WI38 (cell line): ENCODE results near the gene LMNA.

ENCODE experiments used
- H3K4me3 ChIP-seq: 2 replicates; pipeline ENCODE4 v1.5.1; 2011; ENCODE audit warnings: low read depth, mild to moderate bottlenecking, control low read depth, low read length
- TF ChIP-seq, protein P1 (sequence below): IDR thresholded peaks from 2 replicates; pipeline ENCODE4 v1.5.1; 2012; ENCODE audit warnings: low read depth, mild to moderate bottlenecking, control low read depth, low read length

LMNA gene

DNA sequence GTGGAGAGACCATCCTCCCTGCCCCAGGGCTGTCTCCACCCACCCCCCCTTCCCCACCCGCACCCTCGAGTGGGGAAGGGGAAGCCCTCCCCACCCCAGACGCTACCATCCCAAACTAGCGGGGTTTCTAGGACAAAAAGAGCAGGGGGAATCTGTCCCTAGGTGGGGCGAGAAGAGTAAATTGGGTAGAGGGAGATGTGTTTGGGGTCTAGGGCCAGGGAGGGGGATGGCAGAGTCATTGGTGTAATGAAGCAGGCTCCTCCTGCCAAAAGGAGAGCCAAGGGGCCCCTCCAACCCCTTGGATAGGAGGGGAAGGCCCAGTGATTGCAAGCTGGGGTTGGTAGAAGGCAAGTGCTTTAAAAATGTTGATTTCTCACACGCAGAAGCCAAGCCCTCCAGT is 42.3 kb upstream of the LMNA start:
- H3K4me3 ChIP-seq = no peak overlapping the region
- TF ChIP-seq, protein P1, sequence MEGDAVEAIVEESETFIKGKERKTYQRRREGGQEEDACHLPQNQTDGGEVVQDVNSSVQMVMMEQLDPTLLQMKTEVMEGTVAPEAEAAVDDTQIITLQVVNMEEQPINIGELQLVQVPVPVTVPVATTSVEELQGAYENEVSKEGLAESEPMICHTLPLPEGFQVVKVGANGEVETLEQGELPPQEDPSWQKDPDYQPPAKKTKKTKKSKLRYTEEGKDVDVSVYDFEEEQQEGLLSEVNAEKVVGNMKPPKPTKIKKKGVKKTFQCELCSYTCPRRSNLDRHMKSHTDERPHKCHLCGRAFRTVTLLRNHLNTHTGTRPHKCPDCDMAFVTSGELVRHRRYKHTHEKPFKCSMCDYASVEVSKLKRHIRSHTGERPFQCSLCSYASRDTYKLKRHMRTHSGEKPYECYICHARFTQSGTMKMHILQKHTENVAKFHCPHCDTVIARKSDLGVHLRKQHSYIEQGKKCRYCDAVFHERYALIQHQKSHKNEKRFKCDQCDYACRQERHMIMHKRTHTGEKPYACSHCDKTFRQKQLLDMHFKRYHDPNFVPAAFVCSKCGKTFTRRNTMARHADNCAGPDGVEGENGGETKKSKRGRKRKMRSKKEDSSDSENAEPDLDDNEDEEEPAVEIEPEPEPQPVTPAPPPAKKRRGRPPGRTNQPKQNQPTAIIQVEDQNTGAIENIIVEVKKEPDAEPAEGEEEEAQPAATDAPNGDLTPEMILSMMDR = no peak

DNA sequence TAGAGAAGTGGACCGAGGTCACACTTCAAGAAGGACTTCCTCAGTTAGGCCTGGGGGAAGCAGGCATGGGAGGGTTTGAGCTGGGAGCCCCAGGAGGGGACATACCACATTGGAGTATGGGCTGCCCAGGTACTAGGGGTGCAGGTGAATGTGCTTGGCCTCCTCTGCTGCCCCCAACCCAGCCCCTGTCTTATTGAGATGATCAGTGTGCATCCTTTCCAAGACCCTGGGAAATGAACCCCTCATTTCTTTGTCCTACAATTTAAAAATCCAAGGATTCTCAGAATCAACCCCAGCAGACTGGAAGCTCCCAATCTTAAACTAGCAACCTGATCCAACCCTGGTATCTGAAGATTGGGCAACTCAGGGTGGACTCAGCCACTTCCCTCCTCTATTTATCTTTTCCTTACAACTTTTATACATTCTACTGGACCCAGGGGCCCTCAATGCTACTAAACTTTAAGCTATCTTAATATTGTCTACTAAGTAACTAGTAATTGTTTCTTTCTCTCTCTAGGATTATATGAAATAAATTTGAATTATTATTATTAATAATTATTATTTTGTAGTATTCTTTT is 41.3 kb upstream of the LMNA start:
- H3K4me3 ChIP-seq = no peak overlapping the region
- TF ChIP-seq, protein P1 = no peak

DNA sequence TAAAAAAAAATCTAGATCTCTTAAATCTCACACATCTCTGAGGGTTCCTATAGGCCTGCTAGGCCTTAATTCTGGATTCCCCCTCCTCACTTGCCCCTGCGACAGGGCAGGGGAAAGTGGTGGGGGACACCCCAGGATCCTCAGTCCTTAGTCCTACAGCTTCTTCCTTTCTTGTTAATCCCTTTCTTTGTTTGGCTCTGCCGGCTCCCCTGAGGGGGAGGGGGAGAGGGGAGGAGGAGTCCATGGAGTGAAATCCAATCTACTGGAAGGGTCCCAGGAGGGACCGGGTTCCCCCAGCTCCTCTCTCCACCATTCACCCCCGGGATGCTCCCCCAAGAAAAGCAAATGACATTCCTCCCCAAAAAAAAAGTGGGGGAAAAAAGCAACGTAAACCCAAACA is 40.8 kb upstream of the LMNA start:
- H3K4me3 ChIP-seq = no peak overlapping the region
- TF ChIP-seq, protein P1 = no peak

DNA sequence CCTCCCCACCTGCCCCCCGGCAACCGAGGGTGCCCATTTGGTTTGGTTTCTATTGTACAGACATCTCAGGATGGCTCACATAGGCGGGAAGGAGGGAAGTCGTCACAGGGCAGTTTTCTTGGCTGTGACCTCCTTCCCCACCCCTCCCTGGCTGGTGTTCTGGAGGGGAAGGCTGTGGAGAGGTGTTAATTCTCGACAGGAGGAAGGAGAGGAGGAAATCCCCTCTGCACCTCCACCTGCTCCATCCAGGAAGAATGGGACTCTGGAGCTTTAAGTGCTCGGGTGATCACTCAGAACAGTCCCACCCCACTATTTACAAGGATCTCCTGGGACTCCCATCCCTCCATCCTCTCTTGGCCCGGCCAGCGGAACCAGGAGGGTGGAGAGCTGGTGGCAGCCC is 39.9 kb upstream of the LMNA start:
- TF ChIP-seq, protein P1 = no peak
- H3K4me3 ChIP-seq = no peak overlapping the region

DNA sequence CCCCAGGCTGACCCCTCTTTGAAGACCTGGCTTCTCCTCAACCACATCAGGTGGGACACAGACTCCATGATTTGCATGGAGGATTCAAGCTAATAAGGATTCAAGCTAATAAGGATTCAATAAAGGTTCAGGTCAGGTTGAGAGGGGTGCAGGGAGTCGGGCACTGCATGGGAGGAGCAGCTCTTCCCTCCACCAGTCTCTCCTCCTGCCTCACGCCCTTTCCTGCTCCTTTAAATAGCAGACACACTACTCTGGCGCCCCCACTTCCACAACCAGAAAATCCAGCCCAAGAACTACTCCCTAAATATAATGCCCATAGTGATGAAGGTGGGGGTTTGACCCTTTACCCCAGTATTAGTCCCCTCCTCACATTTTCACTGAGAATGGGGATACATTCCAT is 39.3 kb upstream of the LMNA start:
- no peak overlapping the region for H3K4me3 ChIP-seq
- TF ChIP-seq, protein P1 = no peak

DNA sequence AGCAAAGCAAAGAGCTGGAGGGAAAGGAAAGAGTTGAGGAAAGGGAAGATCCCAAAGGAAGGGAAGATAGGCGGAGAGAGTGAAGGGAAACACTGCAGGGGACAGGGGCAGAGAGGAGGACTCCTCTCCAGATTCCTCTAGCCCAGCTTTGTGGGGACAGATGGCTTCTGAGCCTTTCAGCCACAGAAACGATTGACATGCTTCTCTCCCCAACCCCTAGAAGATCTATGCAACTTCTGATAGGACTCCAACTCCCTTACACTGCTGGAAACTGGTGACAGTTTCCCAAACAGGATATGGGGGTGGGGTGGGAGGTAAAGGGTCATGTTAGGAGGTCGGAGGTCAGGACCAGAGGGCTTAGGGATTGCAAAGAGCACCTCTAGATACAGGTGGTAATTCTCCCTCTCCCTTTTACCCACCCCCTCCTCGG is 38.7 kb upstream of the LMNA start:
- H3K4me3 ChIP-seq = no peak overlapping the region
- TF ChIP-seq, protein P1 = no peak

DNA sequence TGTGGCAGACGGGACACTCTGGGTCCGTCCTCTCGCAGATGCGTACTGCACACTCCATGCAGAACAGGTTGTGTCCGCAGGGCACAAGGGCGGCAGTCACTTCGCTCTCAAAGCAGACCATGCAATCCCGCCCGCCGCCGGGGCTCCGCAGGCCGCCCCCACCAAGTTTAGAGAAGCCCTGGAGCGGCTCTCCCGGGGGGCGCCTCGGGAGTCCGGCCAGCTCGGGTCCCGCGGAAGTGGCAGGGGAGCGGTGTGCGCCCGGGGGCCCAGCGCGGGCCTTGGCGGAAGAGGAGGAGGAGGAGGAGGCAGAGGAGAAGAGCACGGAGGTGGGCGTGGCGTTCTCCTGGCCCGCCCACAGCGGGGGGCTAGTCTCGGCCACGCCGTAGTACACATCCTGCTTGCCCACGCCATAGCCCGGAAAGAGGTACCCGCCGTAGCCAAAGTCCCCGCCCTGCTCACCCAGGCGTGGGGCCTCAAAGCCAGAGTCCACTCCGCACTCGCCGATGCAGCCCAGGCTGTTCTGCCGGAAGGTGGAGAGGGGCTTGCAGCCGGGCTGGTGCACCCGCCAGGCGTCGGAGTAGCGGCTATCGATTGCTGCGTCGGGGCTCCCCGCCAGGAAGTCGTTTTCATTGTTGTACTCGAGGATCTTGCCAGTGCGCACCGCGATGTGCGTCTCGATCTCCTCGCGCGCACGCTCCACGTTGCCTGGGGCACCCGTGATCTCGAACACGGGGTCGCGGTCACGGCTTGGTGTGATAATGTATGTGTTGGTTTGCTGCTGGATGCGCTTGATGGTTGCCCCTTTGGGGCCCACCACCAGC is 37.7 kb upstream of the LMNA start:
- TF ChIP-seq, protein P1 = no peak
- no peak overlapping the region for H3K4me3 ChIP-seq
